ENCODE data around the gene ADARB1. TPM values are rescaled to one million over a fixed set of nuclear protein-coding genes. Genes with fewer than 3 reads are reported as not detected.

Gene ADARB1
- polyA plus RNA-seq, 4 donors, result 1.1 to 8.3 (median 3.8) TPM

GRCh38 chr21:45097827-45098387 is 23.5 kb downstream of the ADARB1 start:
- DNase-seq (no peak), FAIRE-seq (no peak)
- Histone ChIP-seq H3K36me3 (ENCODE audit: control insufficient read depth in 3 of 3, insufficient read depth in 2 of 3, low read depth in 1 of 3, low read length in 3 of 3) (no peaks in the 10 kb centered on the region), H3K27ac (ENCODE audit: low read depth in 1 of 3, low read length in 2 of 3) (no peak overlapping the region), H3K4me3 (ENCODE audit: low read depth in 1 of 3, low read length in 3 of 3) (no peak overlapping the region), H3K27me3 (ENCODE audit: control insufficient read depth in 3 of 3, insufficient read depth in 3 of 3, low read length in 3 of 3) (no peaks in the 10 kb centered on the region), H3K4me1 (ENCODE audit: control insufficient read depth in 3 of 3, insufficient read depth in 2 of 3, low read depth in 1 of 3, low read length in 2 of 3) (peaks cover 0 to 12% (median 0%) of the 10 kb centered on the region in 3 donors), H3K9me3 (ENCODE audit: control insufficient read depth in 2 of 2, insufficient read depth in 1 of 2, low read depth in 1 of 2, low read length in 1 of 2) (no peaks in the 10 kb centered on the region)
- whole genome bisulfite sequencing, 3 donors, result 81 to 88% (median 86%) methylated on average over 12 of the region's 12 CpGs

DNA sequence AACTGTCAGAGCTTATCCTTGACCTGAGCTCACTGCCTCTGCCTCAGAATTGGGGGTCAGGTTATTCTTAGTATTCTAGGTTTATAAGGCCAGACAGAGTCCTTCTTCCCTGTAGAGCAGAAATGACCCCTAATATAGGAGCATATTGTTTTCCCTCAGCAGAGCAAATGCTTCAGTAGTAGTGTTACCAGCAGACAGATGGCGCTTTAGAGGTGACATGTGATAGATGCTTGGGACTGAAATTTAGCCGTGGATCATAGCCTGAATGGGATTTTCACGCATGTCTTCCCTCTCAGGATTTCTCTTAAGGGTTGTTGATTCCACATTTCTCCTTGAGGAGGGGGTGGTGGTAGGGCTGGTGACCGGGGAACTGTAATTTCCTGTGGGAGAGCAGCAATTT is 24.5 kb downstream of the ADARB1 start:
- FAIRE-seq (no peak), DNase-seq (peak; percentile 13 to 16)
- WGBS, 3 donors, result 41 to 58% (median 41%) methylated on average over 4 of the region's 4 CpGs
- Histone ChIP-seq H3K27me3 (ENCODE audit: control insufficient read depth in 3 of 3, insufficient read depth in 3 of 3, low read length in 3 of 3) (no peaks in the 10 kb centered on the region), H3K4me3 (ENCODE audit: low read depth in 1 of 3, low read length in 3 of 3) (no peak overlapping the region), H3K4me1 (ENCODE audit: control insufficient read depth in 3 of 3, insufficient read depth in 2 of 3, low read depth in 1 of 3, low read length in 2 of 3) (peaks cover 0 to 7% (median 0%) of the 10 kb centered on the region in 3 donors), H3K36me3 (ENCODE audit: control insufficient read depth in 3 of 3, insufficient read depth in 2 of 3, low read depth in 1 of 3, low read length in 3 of 3) (no peaks in the 10 kb centered on the region), H3K27ac (ENCODE audit: low read depth in 1 of 3, low read length in 2 of 3) (no peak overlapping the region), H3K9me3 (ENCODE audit: control insufficient read depth in 2 of 2, insufficient read depth in 1 of 2, low read depth in 1 of 2, low read length in 1 of 2) (no peaks in the 10 kb centered on the region)

- no peaks in the 10 kb centered on the region for H3K27me3 ChIP-seq (ENCODE audit: control insufficient read depth in 3 of 3, insufficient read depth in 3 of 3, low read length in 3 of 3)
- FAIRE-seq, result no peak
- no peak for DNase-seq
- H3K4me1 ChIP-seq (ENCODE audit: control insufficient read depth in 3 of 3, insufficient read depth in 2 of 3, low read depth in 1 of 3, low read length in 2 of 3), result peaks cover 0 to 7% (median 0%) of the 10 kb centered on the region in 3 donors
- H3K27ac ChIP-seq (ENCODE audit: low read depth in 1 of 3, low read length in 2 of 3), result no peak overlapping the region
- no peak overlapping the region for H3K4me3 ChIP-seq (ENCODE audit: low read depth in 1 of 3, low read length in 3 of 3)
- H3K9me3 ChIP-seq (ENCODE audit: control insufficient read depth in 2 of 2, insufficient read depth in 1 of 2, low read depth in 1 of 2, low read length in 1 of 2), result no peaks in the 10 kb centered on the region
- WGBS, 3 donors, result 76 to 88% (median 77%) methylated on average over 3 of the region's 3 CpGs
- H3K36me3 ChIP-seq (ENCODE audit: control insufficient read depth in 3 of 3, insufficient read depth in 2 of 3, low read depth in 1 of 3, low read length in 3 of 3), result no peaks in the 10 kb centered on the region
These were observed 25.2 kb downstream of the ADARB1 start for GRCh38 chr21:45099571-45099970.

DNA sequence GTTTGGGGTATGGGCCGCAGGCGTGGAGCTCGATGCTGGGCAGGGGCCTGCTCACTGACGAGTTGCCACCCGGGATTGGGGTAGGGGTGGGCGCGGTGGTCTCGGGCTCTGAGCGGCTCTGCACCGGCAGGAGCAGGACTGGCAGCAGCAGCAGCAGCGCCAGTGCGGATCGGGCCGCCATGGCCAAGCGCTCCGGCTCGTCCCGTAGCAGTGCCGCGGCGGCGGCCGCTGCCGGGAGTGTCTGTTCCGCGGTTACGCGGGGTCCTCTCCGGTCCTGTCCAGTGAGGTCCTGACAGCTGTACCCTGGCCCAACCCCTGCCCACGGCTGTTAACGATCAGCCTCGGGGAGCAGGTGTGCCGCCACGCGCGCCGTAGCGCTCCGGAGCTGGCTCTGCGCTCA is 26.5 kb downstream of the ADARB1 start:
- Histone ChIP-seq H3K9me3 (ENCODE audit: control insufficient read depth in 2 of 2, insufficient read depth in 1 of 2, low read depth in 1 of 2, low read length in 1 of 2) (no peaks in the 10 kb centered on the region), H3K27me3 (ENCODE audit: control insufficient read depth in 3 of 3, insufficient read depth in 3 of 3, low read length in 3 of 3) (no peaks in the 10 kb centered on the region), H3K4me3 (ENCODE audit: low read depth in 1 of 3, low read length in 3 of 3) (no peak overlapping the region), H3K4me1 (ENCODE audit: control insufficient read depth in 3 of 3, insufficient read depth in 2 of 3, low read depth in 1 of 3, low read length in 2 of 3) (peaks cover 0 to 7% (median 0%) of the 10 kb centered on the region in 3 donors), H3K36me3 (ENCODE audit: control insufficient read depth in 3 of 3, insufficient read depth in 2 of 3, low read depth in 1 of 3, low read length in 3 of 3) (no peaks in the 10 kb centered on the region), H3K27ac (ENCODE audit: low read depth in 1 of 3, low read length in 2 of 3) (no peak overlapping the region)
- DNase-seq, result no peak
- 97 to 98% (median 98%) methylated on average over 36 to 40 of the region's 40 CpGs for WGBS, 3 donors
- FAIRE-seq, result no peak

- 44 to 53% (median 48%) methylated on average over 2 of the region's 2 CpGs for WGBS, 3 donors
- peak overlapping the region in 1 of 3 donors; percentile 17 for H3K4me3 ChIP-seq (ENCODE audit: low read depth in 1 of 3, low read length in 3 of 3)
- DNase-seq (peak in 1 of 2 donors; percentile 57), FAIRE-seq (no peak)
- peak overlapping the region in 1 of 3 donors; percentile 18 for H3K27ac ChIP-seq (ENCODE audit: low read depth in 1 of 3, low read length in 2 of 3)
- H3K27me3 ChIP-seq (ENCODE audit: control insufficient read depth in 3 of 3, insufficient read depth in 3 of 3, low read length in 3 of 3), result no peaks in the 10 kb centered on the region
- H3K4me1 ChIP-seq (ENCODE audit: control insufficient read depth in 3 of 3, insufficient read depth in 2 of 3, low read depth in 1 of 3, low read length in 2 of 3), result peaks cover 0 to 7% (median 0%) of the 10 kb centered on the region in 3 donors
- no peaks in the 10 kb centered on the region for H3K9me3 ChIP-seq (ENCODE audit: control insufficient read depth in 2 of 2, insufficient read depth in 1 of 2, low read depth in 1 of 2, low read length in 1 of 2)
- no peaks in the 10 kb centered on the region for H3K36me3 ChIP-seq (ENCODE audit: control insufficient read depth in 3 of 3, insufficient read depth in 2 of 3, low read depth in 1 of 3, low read length in 3 of 3)
These were observed 28.1 kb downstream of the ADARB1 start for GRCh38 chr21:45102391-45102932.

GRCh38 chr21:45103971-45104520 is 29.7 kb downstream of the ADARB1 start:
- DNase-seq (no peak), FAIRE-seq (no peak)
- H3K4me1 ChIP-seq (ENCODE audit: control insufficient read depth in 3 of 3, insufficient read depth in 2 of 3, low read depth in 1 of 3, low read length in 2 of 3), result peaks cover 0 to 7% (median 0%) of the 10 kb centered on the region in 3 donors
- no peaks in the 10 kb centered on the region for H3K36me3 ChIP-seq (ENCODE audit: control insufficient read depth in 3 of 3, insufficient read depth in 2 of 3, low read depth in 1 of 3, low read length in 3 of 3)
- no peaks in the 10 kb centered on the region for H3K27me3 ChIP-seq (ENCODE audit: control insufficient read depth in 3 of 3, insufficient read depth in 3 of 3, low read length in 3 of 3)
- 82 to 83% (median 82%) methylated on average over 9 of the region's 9 CpGs for WGBS, 3 donors
- no peak overlapping the region for H3K4me3 ChIP-seq (ENCODE audit: low read depth in 1 of 3, low read length in 3 of 3)
- no peak overlapping the region for H3K27ac ChIP-seq (ENCODE audit: low read depth in 1 of 3, low read length in 2 of 3)
- no peaks in the 10 kb centered on the region for H3K9me3 ChIP-seq (ENCODE audit: control insufficient read depth in 2 of 2, insufficient read depth in 1 of 2, low read depth in 1 of 2, low read length in 1 of 2)

DNA sequence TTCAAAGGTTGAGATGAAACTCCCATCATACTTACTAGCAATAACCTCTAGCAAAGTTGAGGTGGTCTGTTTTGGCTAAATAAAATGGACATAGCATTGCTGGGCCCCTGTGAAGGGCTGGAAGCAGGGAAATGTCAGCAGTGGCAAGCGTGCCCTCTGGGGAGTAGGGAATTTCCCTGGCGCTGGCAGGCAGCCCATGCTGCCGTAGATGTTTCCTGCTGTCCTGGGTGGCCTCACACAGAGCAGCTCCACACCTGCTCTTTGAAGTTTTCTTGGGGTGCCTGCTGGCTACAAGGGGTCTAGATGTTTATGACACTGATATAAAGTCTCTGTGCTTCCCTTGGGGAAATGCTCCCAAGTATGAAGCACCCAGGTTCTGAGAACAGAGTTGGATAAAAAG is 30.2 kb downstream of the ADARB1 start:
- no peak overlapping the region for H3K4me3 ChIP-seq (ENCODE audit: low read depth in 1 of 3, low read length in 3 of 3)
- FAIRE-seq, result no peak
- no peaks in the 10 kb centered on the region for H3K9me3 ChIP-seq (ENCODE audit: control insufficient read depth in 2 of 2, insufficient read depth in 1 of 2, low read depth in 1 of 2, low read length in 1 of 2)
- peak; percentile 19 to 29 for DNase-seq
- no peaks in the 10 kb centered on the region for H3K27me3 ChIP-seq (ENCODE audit: control insufficient read depth in 3 of 3, insufficient read depth in 3 of 3, low read length in 3 of 3)
- H3K4me1 ChIP-seq (ENCODE audit: control insufficient read depth in 3 of 3, insufficient read depth in 2 of 3, low read depth in 1 of 3, low read length in 2 of 3), result peaks cover 0 to 7% (median 0%) of the 10 kb centered on the region in 3 donors
- H3K36me3 ChIP-seq (ENCODE audit: control insufficient read depth in 3 of 3, insufficient read depth in 2 of 3, low read depth in 1 of 3, low read length in 3 of 3), result no peaks in the 10 kb centered on the region
- 4 to 36% (median 23%) methylated on average over 3 of the region's 3 CpGs for WGBS, 3 donors
- no peak overlapping the region for H3K27ac ChIP-seq (ENCODE audit: low read depth in 1 of 3, low read length in 2 of 3)

- Histone ChIP-seq H3K9me3 (ENCODE audit: control insufficient read depth in 2 of 2, insufficient read depth in 1 of 2, low read depth in 1 of 2, low read length in 1 of 2) (no peaks in the 10 kb centered on the region), H3K4me3 (ENCODE audit: low read depth in 1 of 3, low read length in 3 of 3) (no peak overlapping the region), H3K36me3 (ENCODE audit: control insufficient read depth in 3 of 3, insufficient read depth in 2 of 3, low read depth in 1 of 3, low read length in 3 of 3) (no peaks in the 10 kb centered on the region), H3K27me3 (ENCODE audit: control insufficient read depth in 3 of 3, insufficient read depth in 3 of 3, low read length in 3 of 3) (no peaks in the 10 kb centered on the region), H3K27ac (ENCODE audit: low read depth in 1 of 3, low read length in 2 of 3) (no peak overlapping the region), H3K4me1 (ENCODE audit: control insufficient read depth in 3 of 3, insufficient read depth in 2 of 3, low read depth in 1 of 3, low read length in 2 of 3) (peaks cover 0 to 7% (median 0%) of the 10 kb centered on the region in 3 donors)
- FAIRE-seq (no peak), DNase-seq (no peak)
- WGBS, 3 donors, result 61 to 66% (median 64%) methylated on average over 7 of the region's 7 CpGs
These were observed 31.6 kb downstream of the ADARB1 start for GRCh38 chr21:45105906-45106485.
